Upper lobe of left lung (tissue), 6 donors: ENCODE measurements around the gene BANP. TPM values are rescaled to one million over a fixed set of nuclear protein-coding genes. Genes with fewer than 3 reads are reported as not detected.

Experiments used
- ATAC-seq, 2 donors: fragments of 200-7000 bp; cut with Tn5 transposase; one replicate each; pipeline ENCODE4 v1.9.1; 2022; ENCODE audit warnings: mild to moderate bottlenecking in 2 of 2, moderate library complexity in 2 of 2; ENCODE audit not compliant: low FRiP score in 2 of 2
- DNase-seq, 2 donors: peaks; one replicate each; pipeline ENCODE4 v3.0.0-alpha.2; 2019 to 2020
- H3K27ac ChIP-seq, 4 donors: fragments of 200-600 bp; sonication (generic); one replicate each; pipeline ENCODE4 v1.5.1; 2016 to 2019
- H3K27me3 ChIP-seq, 4 donors: fragments of 200-600 bp; sonication (generic); one replicate each; pipeline ENCODE4 v1.5.1; 2017 to 2019
- H3K36me3 ChIP-seq, 4 donors: fragments of 200-600 bp; sonication (generic); one replicate each; pipeline ENCODE4 v1.5.1; 2016 to 2019
- H3K4me1 ChIP-seq, 4 donors: fragments of 200-600 bp; sonication (generic); one replicate each; pipeline ENCODE4 v1.5.1; 2018 to 2019
- H3K4me3 ChIP-seq, 4 donors: fragments of 200-600 bp; sonication (generic); one replicate each; pipeline ENCODE4 v1.5.1; 2017 to 2019; ENCODE audit warnings: mild to moderate bottlenecking in 2 of 4, moderate library complexity in 1 of 4
- H3K9me3 ChIP-seq, 4 donors: fragments of 200-600 bp; sonication (generic); one replicate each; pipeline ENCODE4 v1.5.1; 2018 to 2019
- EP300 ChIP-seq, 4 donors: sonication (generic); formaldehyde crosslinking; IDR thresholded peaks; one replicate each; pipeline ENCODE4 v1.5.1; 2017; ENCODE audit warnings: antibody characterized with exemption in 4 of 4, control low read depth in 2 of 4
- POLR2A ChIP-seq, 4 donors: fragments of 450-650 bp; IDR thresholded peaks; one replicate each; pipeline ENCODE4 v1.5.1; 2016 to 2017; ENCODE audit warnings: antibody characterized with exemption in 4 of 4, mild to moderate bottlenecking in 2 of 4
- POLR2AphosphoS5 ChIP-seq, 2 donors: sonication (generic); formaldehyde crosslinking; IDR thresholded peaks; one replicate each; pipeline ENCODE4 v1.5.1; 2017; ENCODE audit warnings: antibody characterized with exemption in 2 of 2
- WGBS, 2 donors: methylation state at CpG; one replicate each; pipeline ENCODE4 v1.1.5; 2017 to 2018; 5-methylcytosine and 5-hydroxymethylcytosine counted together
- total RNA-seq, 6 donors: library from RNA; depleted of rRNA in 4 of 6; stranded (reverse); fragments of >200 nt in 4 of 6; gene quantifications; one replicate each; pipeline versions ENCODE4 v1.1.0 to v1.2.1, GENCODE V29; 2016 to 2021
- TF ChIP-seq, protein P1 (sequence below), 6 experiments: fragments of 450-650 bp in 4 of 6; fragments of 200-600 bp in 2 of 6; sonication (generic) in 2 of 6; IDR thresholded peaks; one replicate each; pipeline ENCODE4 v1.5.1; 2016 to 2019; ENCODE audit warnings: antibody characterized with exemption in 6 of 6
- donor health status: DM: no; HTN: no; CAD: no; lungs with moderate emphysema.
- donor health status: DM: no; HTN: yes; CAD: no; lungs with severe emphysema.

The BANP gene
- total RNA-seq, 6 donors from 2014 or later: 15.2 to 47.1 (median 24.4) TPM

DNA sequence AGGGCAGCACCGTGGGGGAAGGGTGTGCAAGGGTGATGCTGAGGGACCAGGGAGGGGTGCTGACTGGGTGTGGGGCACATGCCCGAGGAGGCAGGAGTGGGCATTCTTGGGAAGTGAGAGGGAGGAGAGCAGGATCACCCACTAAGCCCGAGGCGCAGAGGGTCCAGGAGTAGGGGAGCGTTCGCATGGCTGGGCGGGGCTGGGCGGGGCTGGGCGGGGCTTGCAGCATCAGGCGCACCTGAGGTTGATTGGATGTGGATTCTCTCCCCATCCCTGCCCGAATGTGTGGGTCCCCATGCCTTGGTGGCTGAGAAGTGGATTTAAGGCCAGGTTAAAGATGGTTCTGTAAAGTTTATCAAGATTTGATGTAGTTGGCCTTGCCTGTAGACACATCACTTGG is 14.2 kb downstream of the BANP start:
- H3K27ac ChIP-seq: peak overlapping the region in 3 of 4 donors; percentile 5 to 69 (median 57)

GRCh38 chr16:87966064-87966645 is 14.9 kb downstream of the BANP start:
- H3K4me3 ChIP-seq: peak overlapping the region in 1 of 4 donors; percentile 21
- no peak for TF ChIP-seq POLR2AphosphoS5 (IDR thresholded peaks at IDR 0.05)
- DNase-seq (no peak), ATAC-seq (peak; percentile 41 to 51)
- H3K4me1 ChIP-seq: peaks cover 18 to 39% (median 24%) of the 10 kb centered on the region in 4 donors
- WGBS, 2 donors: 70 to 73% methylated on average over 5 of the region's 5 CpGs
- H3K36me3 ChIP-seq: no peaks in the 10 kb centered on the region
- H3K27me3 ChIP-seq: no peaks in the 10 kb centered on the region
- H3K9me3 ChIP-seq: no peaks in the 10 kb centered on the region
- H3K27ac ChIP-seq: peak overlapping the region; percentile 55 to 69 (median 63)

More for the DNA sequence above, 14.2 kb downstream of the BANP start:
- WGBS, 2 donors: 90 to 92% methylated on average over 11 of the region's 11 CpGs
- ATAC-seq: peak in 1 of 2 donors; percentile 17
- DNase-seq: no peak
- TF ChIP-seq, protein P1, sequence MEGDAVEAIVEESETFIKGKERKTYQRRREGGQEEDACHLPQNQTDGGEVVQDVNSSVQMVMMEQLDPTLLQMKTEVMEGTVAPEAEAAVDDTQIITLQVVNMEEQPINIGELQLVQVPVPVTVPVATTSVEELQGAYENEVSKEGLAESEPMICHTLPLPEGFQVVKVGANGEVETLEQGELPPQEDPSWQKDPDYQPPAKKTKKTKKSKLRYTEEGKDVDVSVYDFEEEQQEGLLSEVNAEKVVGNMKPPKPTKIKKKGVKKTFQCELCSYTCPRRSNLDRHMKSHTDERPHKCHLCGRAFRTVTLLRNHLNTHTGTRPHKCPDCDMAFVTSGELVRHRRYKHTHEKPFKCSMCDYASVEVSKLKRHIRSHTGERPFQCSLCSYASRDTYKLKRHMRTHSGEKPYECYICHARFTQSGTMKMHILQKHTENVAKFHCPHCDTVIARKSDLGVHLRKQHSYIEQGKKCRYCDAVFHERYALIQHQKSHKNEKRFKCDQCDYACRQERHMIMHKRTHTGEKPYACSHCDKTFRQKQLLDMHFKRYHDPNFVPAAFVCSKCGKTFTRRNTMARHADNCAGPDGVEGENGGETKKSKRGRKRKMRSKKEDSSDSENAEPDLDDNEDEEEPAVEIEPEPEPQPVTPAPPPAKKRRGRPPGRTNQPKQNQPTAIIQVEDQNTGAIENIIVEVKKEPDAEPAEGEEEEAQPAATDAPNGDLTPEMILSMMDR (IDR thresholded peaks at IDR 0.05): no peak
- no peak for TF ChIP-seq POLR2AphosphoS5 (IDR thresholded peaks at IDR 0.05)
- TF ChIP-seq POLR2A (IDR thresholded peaks at IDR 0.05): no peak
- no peak for TF ChIP-seq EP300 (IDR thresholded peaks at IDR 0.05)
- H3K4me1 ChIP-seq: peaks cover 18 to 39% (median 24%) of the 10 kb centered on the region in 4 donors
- no peaks in the 10 kb centered on the region for H3K36me3 ChIP-seq
- H3K27me3 ChIP-seq: no peaks in the 10 kb centered on the region
- no peak overlapping the region for H3K4me3 ChIP-seq
- no peaks in the 10 kb centered on the region for H3K9me3 ChIP-seq

GRCh38 chr16:87966685-87967185 is 15.5 kb downstream of the BANP start:
- H3K9me3 ChIP-seq: peaks cover 0 to 4% (median 3%) of the 10 kb centered on the region in 4 donors
- peak overlapping the region; percentile 55 to 69 (median 63) for H3K27ac ChIP-seq
- H3K27me3 ChIP-seq: no peaks in the 10 kb centered on the region
- ATAC-seq (peak; percentile 63 to 76), DNase-seq (peak in 1 of 2 donors; percentile 76)
- 21 to 25% methylated on average over 6 to 14 of the region's 14 CpGs for WGBS, 2 donors
- TF ChIP-seq, protein P1 (IDR thresholded peaks at IDR 0.05): no peak
- TF ChIP-seq POLR2A (IDR thresholded peaks at IDR 0.05) (no peak), EP300 (IDR thresholded peaks at IDR 0.05) (no peak), POLR2AphosphoS5 (IDR thresholded peaks at IDR 0.05) (no peak)
- peaks cover 18 to 39% (median 24%) of the 10 kb centered on the region in 4 donors for H3K4me1 ChIP-seq
- H3K4me3 ChIP-seq: peak overlapping the region in 2 of 4 donors; percentile 15 to 21
- H3K36me3 ChIP-seq: no peaks in the 10 kb centered on the region

- H3K4me1 ChIP-seq: peaks cover 14 to 27% (median 19%) of the 10 kb centered on the region in 4 donors
- no peaks in the 10 kb centered on the region for H3K36me3 ChIP-seq
- H3K9me3 ChIP-seq: peaks cover 0 to 14% (median 5%) of the 10 kb centered on the region in 4 donors
- DNase-seq (no peak), ATAC-seq (no peak)
- no peaks in the 10 kb centered on the region for H3K27me3 ChIP-seq
- H3K27ac ChIP-seq: no peak overlapping the region
- no peak overlapping the region for H3K4me3 ChIP-seq
- WGBS, 2 donors: 89% methylated on average over 7 of the region's 7 CpGs
- no peak for TF ChIP-seq POLR2A (IDR thresholded peaks at IDR 0.05)
- TF ChIP-seq EP300 (IDR thresholded peaks at IDR 0.05): no peak
- TF ChIP-seq, protein P1 (IDR thresholded peaks at IDR 0.05): no peak
- no peak for TF ChIP-seq POLR2AphosphoS5 (IDR thresholded peaks at IDR 0.05)
These were observed 17.3 kb downstream of the BANP start for GRCh38 chr16:87968541-87968940.

DNA sequence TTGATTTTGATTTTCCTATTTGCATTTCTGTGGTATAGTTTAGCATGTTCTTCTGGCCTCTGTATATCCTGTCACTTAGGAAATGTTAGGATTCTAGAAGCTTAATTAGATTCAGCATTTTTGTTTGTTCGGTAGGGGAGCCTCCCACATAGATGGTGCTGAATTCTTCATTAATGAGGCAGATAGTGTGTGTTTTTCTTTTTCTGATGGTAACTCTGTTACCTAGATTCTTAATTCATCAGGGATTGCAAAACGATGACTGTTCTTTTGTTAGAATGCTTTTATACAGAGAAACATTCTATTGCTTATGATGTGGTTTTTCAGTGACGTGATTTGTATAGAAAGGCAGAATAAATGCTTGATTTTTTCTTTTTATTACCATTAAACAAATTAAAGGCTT is 19.0 kb downstream of the BANP start:
- 77 to 79% methylated on average over 3 of the region's 3 CpGs for WGBS, 2 donors
- peaks cover 11 to 25% (median 21%) of the 10 kb centered on the region in 4 donors for H3K4me1 ChIP-seq
- peaks cover 0 to 14% (median 5%) of the 10 kb centered on the region in 4 donors for H3K9me3 ChIP-seq
- no peak overlapping the region for H3K27ac ChIP-seq
- ATAC-seq (no peak), DNase-seq (no peak)
- H3K4me3 ChIP-seq: no peak overlapping the region
- peaks cover 0 to 3% (median under 1%) of the 10 kb centered on the region in 4 donors for H3K36me3 ChIP-seq
- TF ChIP-seq POLR2AphosphoS5 (IDR thresholded peaks at IDR 0.05) (no peak), POLR2A (IDR thresholded peaks at IDR 0.05) (no peak), EP300 (IDR thresholded peaks at IDR 0.05) (no peak)
- TF ChIP-seq, protein P1 (IDR thresholded peaks at IDR 0.05): no peak
- no peaks in the 10 kb centered on the region for H3K27me3 ChIP-seq
